Measurements from ENCODE around the gene NCOA1. TPM values are rescaled to one million over a fixed set of nuclear protein-coding genes. Genes with fewer than 3 reads are reported as not detected.

Gene NCOA1
- polyA plus RNA-seq, 1 donor, result 63.0 TPM

DNA sequence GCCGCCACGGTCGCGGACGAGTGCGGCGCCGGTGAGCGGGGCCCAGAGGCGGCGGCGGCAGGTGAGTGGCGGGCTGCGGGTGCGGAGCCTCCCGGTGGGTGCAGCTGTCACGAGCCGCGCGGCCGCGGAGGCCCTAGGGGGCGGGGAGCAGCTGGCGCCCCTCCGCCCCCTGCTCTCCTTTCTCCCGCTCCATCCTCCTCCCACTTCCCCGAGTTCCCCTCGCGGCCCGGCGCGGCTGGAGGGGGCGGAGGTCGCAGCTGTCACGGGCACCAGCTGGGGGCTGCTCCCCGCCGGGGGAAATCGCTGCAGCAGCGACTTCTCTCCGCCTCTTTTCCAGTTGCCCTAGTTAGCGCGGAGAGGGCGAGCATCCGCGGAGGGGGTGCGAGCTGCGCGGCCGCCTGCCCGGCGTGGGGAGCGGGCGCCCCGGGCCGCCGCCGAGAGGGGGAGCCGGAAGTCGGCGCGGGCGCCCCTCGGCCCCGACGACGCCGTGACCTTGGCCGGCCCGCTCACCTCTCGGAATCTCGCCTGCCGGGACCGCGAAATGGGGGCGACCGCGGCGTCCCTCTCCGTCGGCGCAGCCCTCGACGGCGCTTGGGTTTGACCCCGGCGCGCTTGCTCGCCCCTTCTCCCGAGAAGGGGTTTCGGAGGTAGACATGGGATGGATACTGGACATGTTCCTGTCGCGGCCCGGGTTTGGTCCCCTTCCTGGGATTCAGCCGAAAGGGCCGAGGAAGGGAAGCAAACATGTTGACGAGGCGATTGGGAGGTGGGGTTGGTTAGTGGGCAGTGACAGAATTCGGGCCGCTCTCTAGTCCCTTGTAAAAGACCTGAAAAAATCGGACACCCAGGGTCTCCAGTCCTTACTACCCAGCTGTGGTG is 727 bp downstream of the NCOA1 start:
- Histone ChIP-seq H3K4me3 (ENCODE audit: low read length) (peak overlapping the region; percentile 74), H3K27ac (ENCODE audit: low read length) (peak overlapping the region; percentile 69), H3K4me1 (ENCODE audit: control insufficient read depth, insufficient read depth, low read length) (peaks cover 19% of the 10 kb centered on the region), H3K36me3 (ENCODE audit: control insufficient read depth, insufficient read depth, low read length) (no peaks in the 10 kb centered on the region), H3K27me3 (ENCODE audit: control insufficient read depth, insufficient read depth, low read length) (no peaks in the 10 kb centered on the region), H3K9me3 (ENCODE audit: control insufficient read depth, low read depth, low read length) (no peaks in the 10 kb centered on the region)
- DNase-seq, result peak in 1 of 2 donors; percentile 75
- WGBS (ENCODE audit: insufficient coverage, low lambda C conversion rate), result no CpG with 5 or more reads among the region's 100 CpGs

DNA sequence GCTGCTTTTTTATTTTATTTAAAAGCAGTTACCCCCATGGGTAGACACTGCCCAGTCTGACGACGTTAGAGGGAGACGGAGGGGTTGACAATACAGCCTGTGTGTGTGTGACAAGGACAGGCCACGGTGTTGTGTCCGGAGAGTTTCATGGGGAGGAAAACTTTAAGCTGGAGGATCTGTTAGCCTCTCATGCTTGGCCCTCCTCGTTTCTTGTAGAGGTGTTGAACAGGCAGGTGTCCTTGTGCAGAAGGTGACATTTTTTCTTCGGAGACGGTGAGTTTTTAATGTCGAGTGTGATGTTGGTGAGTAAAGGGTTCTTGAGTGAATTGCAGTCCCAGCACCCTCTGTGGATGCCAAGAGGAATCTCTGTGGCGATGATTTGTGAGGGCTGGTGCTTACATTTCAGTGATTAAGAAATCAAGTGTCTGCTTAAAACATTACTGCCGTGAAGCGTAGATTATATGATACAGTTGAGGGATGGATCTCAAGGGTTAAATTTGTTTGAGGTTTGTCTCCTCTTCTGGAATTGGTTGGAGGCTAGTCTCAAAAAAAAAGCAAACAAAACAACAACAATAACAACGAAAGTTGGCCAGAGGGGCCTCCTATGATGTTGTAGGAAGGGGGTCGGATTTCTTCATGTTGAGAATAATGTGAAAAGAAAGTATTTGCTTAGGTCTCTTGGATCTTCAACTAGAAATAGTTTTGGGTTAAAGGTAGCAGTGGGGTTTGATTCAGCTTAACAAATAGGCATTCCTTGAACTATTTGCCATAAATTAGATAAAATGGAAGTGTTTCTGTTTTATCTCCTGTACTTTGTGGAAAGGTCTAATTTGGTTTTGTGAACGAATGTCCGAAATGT is 1.6 kb downstream of the NCOA1 start:
- DNase-seq, result peak in 1 of 2 donors; percentile 49
- H3K4me3 ChIP-seq (ENCODE audit: low read length), result peak overlapping the region; percentile 67
- no peaks in the 10 kb centered on the region for H3K36me3 ChIP-seq (ENCODE audit: control insufficient read depth, insufficient read depth, low read length)
- H3K27me3 ChIP-seq (ENCODE audit: control insufficient read depth, insufficient read depth, low read length), result no peaks in the 10 kb centered on the region
- WGBS (ENCODE audit: insufficient coverage, low lambda C conversion rate), result no CpG with 5 or more reads among the region's 16 CpGs
- H3K4me1 ChIP-seq (ENCODE audit: control insufficient read depth, insufficient read depth, low read length), result peaks cover 14% of the 10 kb centered on the region
- no peaks in the 10 kb centered on the region for H3K9me3 ChIP-seq (ENCODE audit: control insufficient read depth, low read depth, low read length)
- H3K27ac ChIP-seq (ENCODE audit: low read length), result peak overlapping the region; percentile 36

DNA sequence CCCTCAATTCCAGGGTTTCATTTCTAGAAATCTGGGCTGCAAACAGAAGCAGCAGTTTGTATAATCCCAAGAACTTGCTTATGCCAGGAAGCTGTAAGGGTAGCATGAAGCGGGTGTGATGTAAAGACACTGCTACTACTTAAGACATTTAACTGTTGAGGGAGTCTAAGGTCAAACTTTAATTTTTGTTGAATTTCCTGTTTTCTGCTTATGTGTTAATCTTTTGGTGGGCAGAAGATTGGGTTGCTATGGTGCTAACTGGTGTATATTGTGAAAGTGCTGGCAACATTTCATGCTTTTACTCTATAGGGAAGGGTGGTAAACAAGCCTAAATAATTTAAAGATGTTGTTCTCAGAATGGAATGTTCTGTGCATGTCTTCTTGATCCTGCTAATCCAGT is 2.7 kb downstream of the NCOA1 start:
- Histone ChIP-seq H3K4me3 (ENCODE audit: low read length) (peak overlapping the region; percentile 13), H3K27ac (ENCODE audit: low read length) (no peak overlapping the region)
- no CpG with 5 or more reads among the region's 1 CpG for WGBS (ENCODE audit: insufficient coverage, low lambda C conversion rate)

DNA sequence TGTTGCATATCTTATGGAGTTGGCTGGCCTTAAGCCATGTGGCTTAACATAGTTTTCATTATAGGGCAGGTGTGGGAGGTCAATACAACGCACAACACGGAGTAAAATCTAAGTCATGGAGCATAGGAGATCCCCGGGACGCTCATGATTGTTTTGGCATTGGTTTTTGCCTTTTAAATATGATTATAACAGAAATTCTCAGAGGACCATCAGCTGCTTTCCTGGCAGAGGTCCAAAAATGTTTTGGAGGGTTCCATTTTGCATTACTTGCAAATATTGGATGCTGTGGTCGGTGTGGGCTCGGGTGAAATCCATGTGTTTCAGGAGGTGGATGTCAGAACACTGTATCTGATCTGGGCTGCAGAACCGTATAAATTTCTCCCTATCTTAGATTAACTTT is 3.4 kb downstream of the NCOA1 start:
- H3K27me3 ChIP-seq (ENCODE audit: control insufficient read depth, insufficient read depth, low read length), result no peaks in the 10 kb centered on the region
- H3K4me3 ChIP-seq (ENCODE audit: low read length), result no peak overlapping the region
- no peak for DNase-seq
- no peaks in the 10 kb centered on the region for H3K9me3 ChIP-seq (ENCODE audit: control insufficient read depth, low read depth, low read length)
- peaks cover 14% of the 10 kb centered on the region for H3K4me1 ChIP-seq (ENCODE audit: control insufficient read depth, insufficient read depth, low read length)
- H3K27ac ChIP-seq (ENCODE audit: low read length), result no peak overlapping the region
- WGBS (ENCODE audit: insufficient coverage, low lambda C conversion rate), result no CpG with 5 or more reads among the region's 7 CpGs
- H3K36me3 ChIP-seq (ENCODE audit: control insufficient read depth, insufficient read depth, low read length), result no peaks in the 10 kb centered on the region

More for the DNA sequence above, 2.7 kb downstream of the NCOA1 start:
- H3K36me3 ChIP-seq (ENCODE audit: control insufficient read depth, insufficient read depth, low read length), result no peaks in the 10 kb centered on the region
- no peaks in the 10 kb centered on the region for H3K9me3 ChIP-seq (ENCODE audit: control insufficient read depth, low read depth, low read length)
- no peaks in the 10 kb centered on the region for H3K27me3 ChIP-seq (ENCODE audit: control insufficient read depth, insufficient read depth, low read length)
- peaks cover 14% of the 10 kb centered on the region for H3K4me1 ChIP-seq (ENCODE audit: control insufficient read depth, insufficient read depth, low read length)
- peak in 1 of 2 donors; percentile 45 for DNase-seq

DNA sequence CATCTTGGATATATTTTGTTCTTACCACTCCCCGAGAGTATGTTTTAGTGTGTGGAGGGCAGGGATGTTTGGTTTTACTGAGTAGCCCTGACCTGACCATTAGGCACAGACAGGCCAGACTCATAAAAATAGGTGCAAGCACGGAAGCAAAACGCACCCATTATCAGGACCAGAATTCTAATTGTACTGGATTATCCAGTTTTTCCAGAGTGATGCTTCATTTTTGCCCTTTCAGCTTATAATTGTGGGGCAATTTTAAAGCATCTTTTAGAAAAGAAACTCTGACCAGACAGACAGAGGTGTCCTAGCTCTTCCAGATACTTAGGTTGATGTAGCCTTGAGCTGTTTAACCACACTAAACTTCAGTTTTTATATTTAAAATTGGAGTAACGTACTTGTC is 4.4 kb downstream of the NCOA1 start:
- Histone ChIP-seq H3K27ac (ENCODE audit: low read length) (no peak overlapping the region), H3K27me3 (ENCODE audit: control insufficient read depth, insufficient read depth, low read length) (no peaks in the 10 kb centered on the region), H3K4me1 (ENCODE audit: control insufficient read depth, insufficient read depth, low read length) (peaks cover 5% of the 10 kb centered on the region), H3K36me3 (ENCODE audit: control insufficient read depth, insufficient read depth, low read length) (no peaks in the 10 kb centered on the region), H3K4me3 (ENCODE audit: low read length) (no peak overlapping the region), H3K9me3 (ENCODE audit: control insufficient read depth, low read depth, low read length) (no peaks in the 10 kb centered on the region)
- DNase-seq, result no peak
- WGBS (ENCODE audit: insufficient coverage, low lambda C conversion rate), result 80% methylated on average over 1 of the region's 4 CpGs

DNA sequence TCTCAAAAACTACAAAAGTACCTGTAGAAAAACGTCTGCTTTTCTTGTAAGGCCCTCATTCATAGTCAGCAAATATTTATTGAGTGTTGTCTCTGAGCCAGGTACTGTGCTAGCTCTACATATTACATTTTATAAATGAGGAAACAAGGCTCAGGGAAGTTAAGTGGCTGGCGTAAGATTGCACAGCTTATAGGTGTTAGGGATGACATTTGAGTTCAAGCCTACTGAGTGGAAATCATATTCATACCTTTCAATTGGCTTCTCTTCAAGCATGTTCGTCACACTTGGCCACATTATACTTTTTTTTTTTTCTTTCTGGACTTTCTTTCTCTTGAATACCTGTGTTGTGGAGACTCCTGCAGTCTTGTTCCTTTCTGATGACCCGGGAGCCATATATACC is 5.9 kb downstream of the NCOA1 start:
- H3K9me3 ChIP-seq (ENCODE audit: control insufficient read depth, low read depth, low read length), result no peaks in the 10 kb centered on the region
- H3K27me3 ChIP-seq (ENCODE audit: control insufficient read depth, insufficient read depth, low read length), result no peaks in the 10 kb centered on the region
- H3K4me1 ChIP-seq (ENCODE audit: control insufficient read depth, insufficient read depth, low read length), result peaks cover 5% of the 10 kb centered on the region
- WGBS (ENCODE audit: insufficient coverage, low lambda C conversion rate), result 70% methylated on average over 1 of the region's 4 CpGs
- no peak for DNase-seq
- H3K4me3 ChIP-seq (ENCODE audit: low read length), result no peak overlapping the region
- H3K27ac ChIP-seq (ENCODE audit: low read length), result no peak overlapping the region
- H3K36me3 ChIP-seq (ENCODE audit: control insufficient read depth, insufficient read depth, low read length), result no peaks in the 10 kb centered on the region

DNA sequence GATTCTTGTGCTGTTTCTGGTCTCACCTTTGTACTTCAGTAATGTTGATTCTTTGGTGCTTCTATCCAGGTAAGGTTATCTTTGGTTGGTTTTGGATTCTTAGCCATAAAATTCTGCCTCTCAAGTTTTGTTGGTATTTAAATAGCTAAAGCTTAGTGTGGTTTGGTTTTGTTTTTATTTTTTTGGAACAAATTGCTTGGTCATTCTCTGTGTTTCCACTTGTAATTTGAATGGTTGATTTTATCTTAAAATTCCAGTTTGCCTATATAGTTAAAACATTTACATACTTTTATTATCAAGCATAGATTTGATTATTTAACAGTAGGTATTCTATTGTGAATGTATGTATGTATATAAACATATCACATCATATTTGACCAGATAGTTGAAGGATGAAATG is 6.6 kb downstream of the NCOA1 start:
- peak in 1 of 2 donors; percentile 41 for DNase-seq
- H3K27ac ChIP-seq (ENCODE audit: low read length), result peak overlapping the region; percentile 10
- no peak overlapping the region for H3K4me3 ChIP-seq (ENCODE audit: low read length)
- H3K9me3 ChIP-seq (ENCODE audit: control insufficient read depth, low read depth, low read length), result no peaks in the 10 kb centered on the region
- H3K4me1 ChIP-seq (ENCODE audit: control insufficient read depth, insufficient read depth, low read length), result peaks cover 5% of the 10 kb centered on the region
- no peaks in the 10 kb centered on the region for H3K36me3 ChIP-seq (ENCODE audit: control insufficient read depth, insufficient read depth, low read length)
- no peaks in the 10 kb centered on the region for H3K27me3 ChIP-seq (ENCODE audit: control insufficient read depth, insufficient read depth, low read length)

DNA sequence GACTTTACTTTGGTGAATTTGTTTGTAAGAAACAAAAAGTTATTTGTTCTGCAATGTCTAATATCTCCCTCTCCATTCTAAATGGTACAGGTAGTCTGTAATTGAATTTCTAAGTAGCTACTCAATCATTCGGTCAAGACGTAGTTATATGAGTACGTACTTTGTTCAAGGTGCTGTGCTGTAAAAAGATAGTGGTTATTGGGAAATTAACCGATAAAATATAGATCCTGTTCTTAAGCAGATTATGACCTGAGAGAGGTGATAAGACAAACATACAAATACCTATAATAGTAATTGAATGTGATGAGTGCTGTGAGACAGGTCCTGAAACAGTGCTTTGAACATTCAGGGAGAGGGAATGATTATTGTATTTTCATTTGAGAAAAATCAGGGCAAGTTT is 7.1 kb downstream of the NCOA1 start:
- Histone ChIP-seq H3K9me3 (ENCODE audit: control insufficient read depth, low read depth, low read length) (no peaks in the 10 kb centered on the region), H3K27me3 (ENCODE audit: control insufficient read depth, insufficient read depth, low read length) (no peaks in the 10 kb centered on the region), H3K36me3 (ENCODE audit: control insufficient read depth, insufficient read depth, low read length) (no peaks in the 10 kb centered on the region), H3K4me1 (ENCODE audit: control insufficient read depth, insufficient read depth, low read length) (peaks cover 5% of the 10 kb centered on the region), H3K4me3 (ENCODE audit: low read length) (no peak overlapping the region), H3K27ac (ENCODE audit: low read length) (no peak overlapping the region)
- peak in 1 of 2 donors; percentile 49 for DNase-seq
- no CpG with 5 or more reads among the region's 4 CpGs for WGBS (ENCODE audit: insufficient coverage, low lambda C conversion rate)

DNA sequence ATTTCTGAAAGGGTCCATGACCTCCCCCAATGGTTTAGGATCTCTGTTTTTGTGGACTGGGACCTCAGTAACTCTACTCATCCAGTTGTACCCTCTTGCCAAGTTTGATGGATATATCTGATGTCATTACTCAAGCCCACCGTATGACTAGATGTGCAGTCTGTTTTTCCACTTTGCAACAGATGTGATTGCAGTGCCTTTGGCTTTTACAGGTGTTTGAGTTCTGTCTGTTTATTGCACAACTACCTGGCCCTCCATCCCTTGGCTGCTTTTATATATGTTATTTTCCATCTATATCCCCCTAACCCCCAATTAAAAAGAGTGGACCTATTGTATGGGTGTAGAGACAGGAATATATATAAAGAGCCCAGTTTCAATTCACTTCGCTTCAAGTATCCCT is 10.8 kb downstream of the NCOA1 start:
- Histone ChIP-seq H3K36me3 (ENCODE audit: control insufficient read depth, insufficient read depth, low read length) (peaks cover 4% of the 10 kb centered on the region), H3K4me3 (ENCODE audit: low read length) (no peak overlapping the region), H3K27me3 (ENCODE audit: control insufficient read depth, insufficient read depth, low read length) (no peaks in the 10 kb centered on the region), H3K4me1 (ENCODE audit: control insufficient read depth, insufficient read depth, low read length) (no peaks in the 10 kb centered on the region), H3K27ac (ENCODE audit: low read length) (no peak overlapping the region), H3K9me3 (ENCODE audit: control insufficient read depth, low read depth, low read length) (no peaks in the 10 kb centered on the region)
- WGBS (ENCODE audit: insufficient coverage, low lambda C conversion rate), result no CpG with 5 or more reads among the region's 2 CpGs
- DNase-seq, result no peak

DNA sequence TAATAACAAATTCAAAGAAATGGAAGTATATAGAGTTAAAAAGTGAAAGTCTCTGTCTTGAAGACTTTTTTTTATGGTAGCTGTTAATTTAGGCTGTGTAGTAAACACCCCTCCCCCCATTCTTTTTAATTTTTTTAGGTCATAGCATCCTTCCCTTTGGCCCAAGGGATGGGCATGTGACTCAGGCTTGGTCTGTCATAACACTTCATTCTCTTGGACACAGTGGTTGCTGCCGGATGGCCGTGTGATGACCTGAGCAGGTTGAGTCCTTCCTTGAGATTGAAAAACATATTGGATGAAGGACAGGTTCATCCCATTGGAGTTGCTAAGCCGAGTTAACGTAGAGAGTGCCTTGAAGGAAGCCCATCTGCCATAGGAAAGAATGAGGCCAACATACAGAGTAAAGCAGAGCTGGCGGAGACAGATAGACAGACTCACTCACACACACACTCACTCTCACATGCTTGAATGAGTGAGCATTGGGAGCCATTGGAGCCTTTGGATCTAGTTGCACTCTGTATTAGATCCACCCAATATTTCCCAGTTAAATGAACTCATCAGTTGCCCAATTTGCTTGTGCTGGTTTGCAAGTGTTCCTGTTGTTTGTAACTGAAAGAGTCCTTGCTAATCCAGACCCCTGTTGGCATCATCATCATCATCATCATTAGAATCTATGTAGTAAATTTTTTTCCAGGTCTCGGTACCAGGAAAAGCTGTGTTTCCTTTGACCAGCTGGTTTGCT is 14.7 kb downstream of the NCOA1 start:
- no CpG with 5 or more reads among the region's 6 CpGs for WGBS (ENCODE audit: insufficient coverage, low lambda C conversion rate)
- no peak for DNase-seq
- no peaks in the 10 kb centered on the region for H3K4me1 ChIP-seq (ENCODE audit: control insufficient read depth, insufficient read depth, low read length)

More for the DNA sequence above, 14.7 kb downstream of the NCOA1 start:
- Histone ChIP-seq H3K27ac (ENCODE audit: low read length) (no peak overlapping the region), H3K9me3 (ENCODE audit: control insufficient read depth, low read depth, low read length) (no peaks in the 10 kb centered on the region), H3K4me3 (ENCODE audit: low read length) (no peak overlapping the region), H3K27me3 (ENCODE audit: control insufficient read depth, insufficient read depth, low read length) (no peaks in the 10 kb centered on the region), H3K36me3 (ENCODE audit: control insufficient read depth, insufficient read depth, low read length) (peaks cover 4% of the 10 kb centered on the region)
